PFSK-1 (cell line): ENCODE data around the gene JKAMP.

Experiments used
- FOXP2 ChIP-seq: optimal IDR thresholded peaks from 2 replicates; pipeline ENCODE3; 2011; ENCODE audit warnings: borderline replicate concordance, control low read depth, inconsistent platforms; ENCODE audit not compliant: insufficient read depth; ENCODE audit errors: extremely low read length, extremely low read depth
- POLR2AphosphoS5 ChIP-seq: IDR thresholded peaks from 2 replicates; pipeline ENCODE4 v1.6.1; 2012; ENCODE audit warnings: low read depth, mild to moderate bottlenecking, control low read depth, low read length, moderate library complexity
- REST ChIP-seq, 2 experiments: IDR thresholded peaks; 2 replicates each; pipeline versions ENCODE4 v1.6.1 to v1.8.0; 2011 to 2012; ENCODE audit warnings: low read depth in 2 of 2, low read length in 2 of 2, control low read depth in 1 of 2, inconsistent platforms in 1 of 2, mild to moderate bottlenecking in 1 of 2, moderate library complexity in 1 of 2; ENCODE audit not compliant: insufficient read depth in 1 of 2
- SIN3A ChIP-seq: IDR thresholded peaks from 2 replicates; pipeline ENCODE4 v1.6.1; 2012; ENCODE audit warnings: mild to moderate bottlenecking, low read length, moderate library complexity, borderline replicate concordance; ENCODE audit not compliant: insufficient read depth
- TAF1 ChIP-seq: IDR thresholded peaks from 2 replicates; pipeline ENCODE4 v1.6.1; 2012; ENCODE audit warnings: low read length, control low read depth, borderline replicate concordance; ENCODE audit not compliant: insufficient read depth

The JKAMP gene

GRCh38 chr14:59480166-59480565, 4.2 kb upstream of the JKAMP start:
- TF ChIP-seq POLR2AphosphoS5: no peak

- TF ChIP-seq FOXP2: no peak
Measured at GRCh38 chr14:59481407-59481806, 2.9 kb upstream of the JKAMP start.

- no peak for TF ChIP-seq FOXP2
- no peak for TF ChIP-seq SIN3A
- TF ChIP-seq REST (IDR thresholded peaks at IDR 0.05; ENCODE audit: insufficient read depth in 1 of 2, low read depth in 2 of 2, low read length in 2 of 2): no peak
- no peak for TF ChIP-seq TAF1
- no peak for TF ChIP-seq POLR2AphosphoS5
Measured at GRCh38 chr14:59481871-59482540, 2.3 kb upstream of the JKAMP start.

GRCh38 chr14:59482541-59483331, 1.6 kb upstream of the JKAMP start:
- TF ChIP-seq REST (IDR thresholded peaks at IDR 0.05; ENCODE audit: insufficient read depth in 1 of 2, low read depth in 2 of 2, low read length in 2 of 2) (no peak), TAF1 (no peak), SIN3A (no peak), POLR2AphosphoS5 (no peak)

- TF ChIP-seq POLR2AphosphoS5 (no peak), REST (IDR thresholded peaks at IDR 0.05; ENCODE audit: insufficient read depth in 1 of 2, low read depth in 2 of 2, low read length in 2 of 2) (no peak), TAF1 (no peak), SIN3A (no peak)
Measured at GRCh38 chr14:59483363-59483762, 954 bp upstream of the JKAMP start.

GRCh38 chr14:59484639-59485175, 390 bp downstream of the JKAMP start:
- TF ChIP-seq SIN3A (no peak), REST (IDR thresholded peaks at IDR 0.05; ENCODE audit: insufficient read depth in 1 of 2, low read depth in 2 of 2, low read length in 2 of 2) (no peak), POLR2AphosphoS5 (no peak), FOXP2 (no peak), TAF1 (no peak)
